Stimulated activated CD8-positive, alpha-beta memory T cell treated with anti-CD3 and anti-CD28 coated beads, Interleukin-7, amount 100 ng/mL, for 4 hours (primary cell): ENCODE measurements around the gene PRDX6.
"Not testable (repeated sequence)": the region's sequence is repeated elsewhere in the genome, so short reads cannot be mapped to it uniquely, and the experiment has no call there.

Source experiments
- DNase-seq, 2 donors: peaks; one replicate each; pipeline ENCODE4 v3.0.0-alpha.2; 2020; ENCODE audit warnings: low read depth in 2 of 2

The PRDX6 gene

GRCh38 chr1:173467426-173467825 lies 9.7 kb upstream of the PRDX6 start:
- no peak for DNase-seq

GRCh38 chr1:173469656-173470055 lies 7.5 kb upstream of the PRDX6 start:
- no peak for DNase-seq

DNA sequence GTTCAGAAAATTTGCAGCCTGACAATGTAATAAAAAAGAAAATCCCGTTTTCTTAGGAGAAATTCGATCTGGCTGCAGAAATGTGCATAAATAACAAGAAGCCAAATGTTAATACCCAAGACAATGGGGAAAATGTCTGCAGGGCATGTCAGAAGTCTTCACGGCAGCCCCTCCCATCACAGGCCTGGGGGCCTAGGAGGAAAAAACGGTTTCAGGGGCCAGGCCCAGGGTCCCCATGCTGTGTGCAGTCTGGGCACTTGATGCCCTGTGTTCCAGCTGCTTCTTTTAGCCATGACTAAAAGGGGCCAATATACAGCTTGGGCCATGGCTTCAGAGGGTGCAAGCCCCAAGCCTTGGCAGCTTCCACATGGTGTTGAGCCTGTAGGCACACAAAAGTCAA lies 6.5 kb upstream of the PRDX6 start:
- DNase-seq = no peak

DNA sequence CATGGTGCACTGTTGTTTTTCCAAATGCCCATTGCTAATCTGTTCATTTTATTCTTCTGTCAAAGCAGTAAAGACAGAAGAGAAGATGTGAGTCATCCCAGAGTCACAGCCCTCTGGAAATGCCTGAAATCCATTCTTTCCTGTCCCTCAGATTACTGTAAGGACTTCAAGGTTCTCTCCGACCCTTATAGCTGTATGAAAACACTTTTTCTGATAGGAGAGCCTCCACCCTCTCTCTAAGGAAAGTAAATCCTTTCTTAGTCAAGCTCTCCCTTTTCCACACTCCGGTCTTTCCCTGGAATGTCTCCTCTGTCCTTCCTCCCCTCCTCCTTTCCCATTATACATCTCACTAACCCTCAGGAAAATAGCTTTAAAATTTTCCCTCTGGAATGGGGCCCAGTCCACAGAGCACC lies 3.5 kb upstream of the PRDX6 start:
- DNase-seq = no peak

GRCh38 chr1:173474097-173474779 lies 2.9 kb upstream of the PRDX6 start:
- DNase-seq = no peak

DNA sequence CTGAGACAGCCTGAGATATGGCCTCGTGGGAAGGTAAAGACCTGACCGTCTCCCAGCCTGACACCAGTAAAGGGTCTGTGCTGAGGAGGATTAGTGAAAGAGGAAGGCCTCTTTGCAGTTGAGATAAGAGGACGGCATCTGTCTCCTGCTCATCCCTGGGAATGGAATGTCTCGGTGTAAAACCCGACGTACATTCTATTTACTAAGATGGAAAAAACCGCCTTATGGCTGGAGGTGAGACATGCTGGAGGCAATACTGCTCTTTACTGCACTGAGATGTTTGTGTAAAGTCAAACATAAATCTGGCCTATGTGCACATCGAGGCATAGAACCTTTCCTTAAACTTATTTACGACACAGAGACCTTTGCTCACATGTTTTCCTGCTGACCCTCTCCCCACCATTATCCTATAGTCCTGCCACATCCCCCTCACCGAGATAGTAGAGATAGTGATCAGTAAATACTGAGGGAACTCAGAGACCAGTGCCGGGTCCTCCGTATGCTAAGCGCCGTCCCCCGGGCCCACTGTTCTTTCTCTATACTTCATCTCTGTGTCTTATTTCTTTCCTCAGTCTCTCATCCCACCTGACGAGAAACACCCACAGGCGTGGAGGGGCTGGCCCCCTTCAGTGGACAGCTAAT lies 2.2 kb upstream of the PRDX6 start:
- not testable (repeated sequence) for DNase-seq

DNA sequence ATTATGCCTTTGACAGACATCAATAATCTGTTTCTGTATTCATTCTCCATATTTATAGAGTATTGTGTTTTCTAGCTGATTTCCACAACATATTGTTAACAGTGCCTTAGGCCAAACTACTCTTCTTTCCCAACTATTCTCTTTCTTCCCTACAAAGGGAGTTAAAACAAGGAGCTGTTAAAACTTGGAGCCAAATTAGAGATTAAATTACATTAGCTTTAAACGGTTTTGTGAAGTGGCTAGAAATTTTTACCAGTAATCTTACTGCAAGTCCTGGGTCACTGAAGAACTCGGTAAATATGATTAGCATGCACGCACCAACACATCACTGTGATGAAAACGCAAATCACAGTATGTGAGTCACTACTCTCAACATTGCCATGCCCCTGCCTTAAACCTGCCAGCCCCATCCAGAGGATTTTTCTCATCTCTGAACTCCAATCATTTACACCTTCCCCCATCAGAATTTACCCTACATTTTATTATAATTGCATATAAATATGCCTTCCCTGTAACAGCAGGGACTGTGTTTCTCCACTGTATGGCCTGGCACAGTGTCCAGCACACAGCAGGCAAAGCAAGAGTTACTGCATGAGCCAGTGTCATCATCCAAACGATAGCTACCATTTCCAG lies 1.5 kb upstream of the PRDX6 start:
- no peak for DNase-seq

GRCh38 chr1:173476197-173476664 lies 904 bp upstream of the PRDX6 start:
- DNase-seq = no peak

DNA sequence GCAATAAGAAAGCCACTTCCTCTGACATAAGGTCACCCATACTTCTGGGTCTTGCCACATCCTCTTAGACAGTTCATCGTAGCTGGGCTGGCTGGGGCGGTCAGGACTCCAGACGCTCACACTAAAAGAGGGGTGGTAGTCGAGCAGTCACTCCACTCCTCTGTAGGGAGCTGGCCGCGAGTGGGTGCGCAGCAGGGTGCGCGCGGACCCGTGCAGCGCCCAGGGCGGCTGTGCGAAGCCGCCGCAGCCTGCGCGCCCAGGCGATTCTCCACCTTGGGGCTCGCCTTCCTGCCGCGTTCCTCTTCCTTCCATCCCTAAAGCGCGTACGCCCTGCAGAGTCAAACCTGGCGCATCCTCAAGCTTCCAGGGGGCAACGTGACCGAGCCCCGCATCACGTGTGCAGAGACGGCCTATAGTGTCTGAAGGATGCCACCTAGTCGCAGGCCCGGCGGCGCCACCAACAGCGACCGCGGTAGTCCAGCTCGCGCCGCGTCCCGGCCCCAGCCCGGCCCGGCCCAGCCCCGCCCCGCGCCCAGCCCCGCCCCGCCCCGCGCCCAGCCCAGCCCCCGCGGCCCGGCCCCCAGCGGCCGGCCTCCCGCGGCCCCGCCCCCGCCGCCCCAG lies 360 bp upstream of the PRDX6 start:
- peak; percentile 50 to 79 for DNase-seq

DNA sequence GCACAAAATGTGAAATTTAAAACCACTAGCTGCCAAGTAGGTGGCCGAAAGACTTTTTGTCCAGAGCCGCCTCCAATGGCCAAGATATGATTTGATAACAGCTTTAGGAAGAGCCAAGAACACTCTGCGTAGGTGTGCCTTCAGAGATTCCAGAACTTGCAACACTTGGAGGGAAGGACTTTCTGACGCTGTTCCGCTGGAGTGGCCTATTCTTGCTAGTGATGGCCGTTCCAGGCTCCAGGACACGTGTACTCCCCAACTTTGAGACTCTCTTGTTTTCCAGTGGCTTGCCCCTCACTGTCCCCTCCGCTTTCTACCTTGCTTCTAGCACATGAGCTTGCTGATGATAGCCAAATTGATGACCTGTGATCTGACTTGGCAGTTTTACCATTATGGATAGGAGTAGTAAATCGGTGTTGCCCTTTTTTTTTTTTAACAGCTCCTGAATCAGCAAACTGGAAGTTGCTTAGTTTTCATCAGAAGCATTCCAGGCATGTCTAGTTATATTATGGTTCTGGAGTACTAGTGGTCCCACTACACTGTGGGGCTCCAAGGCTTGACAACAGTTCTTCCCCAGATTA lies 1.0 kb downstream of the PRDX6 start:
- DNase-seq = no peak

- no peak for DNase-seq
Measured at GRCh38 chr1:173479649-173480048, 2.5 kb downstream of the PRDX6 start.

DNA sequence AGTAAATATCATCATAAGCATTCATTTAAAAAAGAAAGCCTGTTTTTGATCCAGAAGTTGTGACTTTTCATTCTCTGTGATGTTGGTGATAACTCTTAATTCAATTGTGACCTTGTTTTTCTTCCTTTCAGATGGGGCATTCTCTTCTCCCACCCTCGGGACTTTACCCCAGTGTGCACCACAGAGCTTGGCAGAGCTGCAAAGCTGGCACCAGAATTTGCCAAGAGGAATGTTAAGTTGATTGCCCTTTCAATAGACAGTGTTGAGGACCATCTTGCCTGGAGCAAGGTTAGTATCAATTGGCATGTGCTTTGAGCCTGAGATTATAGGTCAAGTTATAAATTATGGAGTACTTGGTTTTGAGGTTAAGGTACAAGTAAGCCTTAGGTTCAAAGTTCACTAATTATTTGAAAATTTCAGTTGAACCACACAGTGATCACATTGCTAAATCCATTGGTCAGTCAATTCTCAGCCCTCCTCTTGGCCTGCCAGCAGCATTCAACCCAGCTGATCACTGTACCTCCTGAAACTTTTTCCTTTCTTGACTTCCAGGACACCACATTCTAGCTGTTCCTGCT lies 4.1 kb downstream of the PRDX6 start:
- no peak for DNase-seq

GRCh38 chr1:173482683-173483082 lies 5.5 kb downstream of the PRDX6 start:
- DNase-seq = no peak

GRCh38 chr1:173484276-173484675 lies 7.1 kb downstream of the PRDX6 start:
- DNase-seq = no peak

- no peak for DNase-seq
Measured at GRCh38 chr1:173485401-173485800, 8.3 kb downstream of the PRDX6 start.

GRCh38 chr1:173488001-173488400 lies 10.9 kb downstream of the PRDX6 start:
- no peak for DNase-seq

- no peak for DNase-seq
Measured at GRCh38 chr1:173489149-173489600, 12.0 kb downstream of the PRDX6 start.

DNA sequence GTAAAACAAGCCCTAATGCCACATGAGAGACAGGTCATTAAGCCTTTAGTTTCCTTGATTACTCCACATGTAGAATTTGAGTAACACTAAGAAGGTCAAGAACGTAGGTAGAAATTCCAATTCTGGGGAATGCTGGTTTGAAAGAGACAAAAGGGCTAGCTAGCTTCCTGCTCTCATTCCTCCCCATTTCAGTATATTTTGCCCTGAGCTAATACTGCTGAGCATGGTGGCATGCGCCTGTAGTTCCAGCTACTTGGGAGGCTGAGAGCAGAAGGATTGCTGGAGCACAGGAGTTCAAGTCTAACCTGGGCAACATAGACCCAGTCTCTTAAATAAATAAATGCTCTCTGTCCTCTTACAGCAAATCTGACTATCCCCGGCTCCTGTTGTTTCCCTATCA lies 12.8 kb downstream of the PRDX6 start:
- no peak for DNase-seq

DNA sequence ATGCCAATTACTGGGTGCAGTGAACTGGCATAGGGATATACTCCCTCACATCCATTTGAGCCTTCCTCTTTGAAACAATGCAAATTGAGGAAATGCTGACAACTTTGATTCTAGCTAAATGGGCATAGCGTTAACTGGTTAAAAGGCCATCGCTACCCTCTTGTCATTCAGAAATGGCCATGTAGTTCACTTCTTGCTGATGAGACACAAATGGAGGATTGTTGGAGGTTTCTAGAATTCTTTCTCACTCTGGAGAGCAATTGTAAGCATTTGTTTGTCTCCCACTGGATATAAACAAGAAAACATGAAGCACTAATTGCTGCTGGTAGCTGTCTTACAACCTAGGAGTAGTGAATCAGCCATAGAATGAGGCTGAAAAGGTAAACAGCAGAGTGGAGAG lies 14.4 kb downstream of the PRDX6 start:
- DNase-seq = no peak

DNA sequence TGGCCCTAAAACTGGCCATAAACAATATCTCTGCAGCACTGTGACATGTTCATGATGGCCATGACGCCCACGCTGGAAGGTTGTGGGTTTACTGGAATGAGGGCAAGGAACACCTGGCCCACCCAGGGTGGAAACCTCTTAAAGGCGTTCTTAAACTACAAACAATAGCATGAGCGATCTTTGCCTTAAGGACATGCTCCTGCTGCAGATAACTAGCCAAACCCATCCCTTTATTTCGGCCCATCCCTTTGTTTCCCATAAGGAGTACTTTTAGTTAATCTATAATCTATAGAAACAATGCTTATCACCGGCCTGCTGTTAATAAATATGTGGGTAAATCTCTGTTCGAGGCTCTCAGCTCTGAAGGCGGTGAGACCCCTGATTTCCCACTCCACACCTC lies 16.0 kb downstream of the PRDX6 start:
- not testable (repeated sequence) for DNase-seq

GRCh38 chr1:173495609-173496267 lies 18.6 kb downstream of the PRDX6 start:
- no peak for DNase-seq
